GM18868 (cell line): ENCODE results near the gene POLR2H.

Experiments
- ATAC-seq: cut with Tn5 transposase; IDR thresholded peaks from one replicate; pipeline ENCODE4 v1.9.1; 2021; ENCODE audit warnings: mild to moderate bottlenecking, moderate library complexity; ENCODE audit not compliant: unreplicated experiment

Gene POLR2H

GRCh38 chr3:184361532-184361931 is at the start of gene POLR2H, which contains the start of gene CLCN2:
Gene POLR2H, plus strand, starts transcription at chr3:184361710. Its CDS starts 1,783 bp downstream, at chr3:184363493.
Gene CLCN2, minus strand, starts transcription at chr3:184361605. Its CDS starts 126 bp downstream, at chr3:184361479.
- peak; percentile 37 for ATAC-seq

GRCh38 chr3:184314363-184314699 is 47.2 kb upstream of the POLR2H start, which contains the start of gene EIF4G1:
Gene EIF4G1, plus strand, starts transcription at chr3:184314606. Its CDS starts 1,191 bp downstream, at chr3:184315797.
- peak; percentile 86 for ATAC-seq

GRCh38 chr3:184314700-184315542 is 46.6 kb upstream of the POLR2H start:
- peak; percentile 42 for ATAC-seq

- ATAC-seq: no peak
Observed at GRCh38 chr3:184315543-184315867, 46.0 kb upstream of the POLR2H start.

GRCh38 chr3:184315871-184316661 is 45.4 kb upstream of the POLR2H start:
- no peak for ATAC-seq

GRCh38 chr3:184316792-184317191 is 44.7 kb upstream of the POLR2H start:
- no peak for ATAC-seq

- ATAC-seq: no peak
Observed at GRCh38 chr3:184317201-184317600, 44.3 kb upstream of the POLR2H start.

GRCh38 chr3:184320104-184320445 is 41.4 kb upstream of the POLR2H start:
- no peak for ATAC-seq

GRCh38 chr3:184321666-184322065 is 39.8 kb upstream of the POLR2H start:
- no peak for ATAC-seq

- no peak for ATAC-seq
Observed at GRCh38 chr3:184322731-184323487, 38.6 kb upstream of the POLR2H start.

GRCh38 chr3:184323696-184324095 is 37.8 kb upstream of the POLR2H start:
- ATAC-seq: no peak

- ATAC-seq: no peak
Observed at GRCh38 chr3:184325269-184325668, 36.2 kb upstream of the POLR2H start.

- ATAC-seq: no peak
Observed at GRCh38 chr3:184325715-184326369, 35.7 kb upstream of the POLR2H start.

GRCh38 chr3:184327171-184327570 is 34.3 kb upstream of the POLR2H start:
- no peak for ATAC-seq

GRCh38 chr3:184328516-184328915 is 33.0 kb upstream of the POLR2H start:
- ATAC-seq: no peak

GRCh38 chr3:184332370-184333090 is 29.0 kb upstream of the POLR2H start:
- ATAC-seq: no peak

GRCh38 chr3:184333190-184333589 is 28.3 kb upstream of the POLR2H start:
- no peak for ATAC-seq

- no peak for ATAC-seq
Observed at GRCh38 chr3:184333700-184334099, 27.8 kb upstream of the POLR2H start.

- ATAC-seq: no peak
Observed at GRCh38 chr3:184334470-184335158, 26.9 kb upstream of the POLR2H start.

- no peak for ATAC-seq
Observed at GRCh38 chr3:184335291-184335660, 26.2 kb upstream of the POLR2H start.
